ENCODE data around the gene LTBP1. TPM values are rescaled to one million over a fixed set of nuclear protein-coding genes. Genes with fewer than 3 reads are reported as not detected.

LTBP1 gene
- total RNA-seq, 3 donors from 2014 or later (not counting 1 experiment from before 2014, with no cell fraction given): 1.7 to 4.7 (median 3.5) TPM

- no peaks in the 10 kb centered on the region for H3K27me3 Mint-ChIP-seq (ENCODE audit: low read depth in 2 of 2)
- ATAC-seq: no peak
- no peaks in the 10 kb centered on the region for H3K4me1 Mint-ChIP-seq
- Histone ChIP-seq H3K9me3 (ENCODE audit: control insufficient read depth, insufficient read depth, low read length) (no peaks in the 10 kb centered on the region), H3K36me3 (ENCODE audit: control insufficient read depth, insufficient read depth, low read length) (no peaks in the 10 kb centered on the region), H3K27me3 (ENCODE audit: control insufficient read depth, insufficient read depth, low read length) (no peaks in the 10 kb centered on the region), H3K27ac (ENCODE audit: low read length) (no peak overlapping the region), H3K4me3 (ENCODE audit: low read length) (no peak overlapping the region), H3K4me1 (ENCODE audit: control insufficient read depth, insufficient read depth, low read length) (no peaks in the 10 kb centered on the region)
- DNase-seq: no peak
- intact Hi-C loops (cut with micrococcal nuclease): no loop called here
- no peak for TF ChIP-seq CTCF (IDR thresholded peaks at IDR 0.05)
- 62% methylated on average over 4 of the region's 4 CpGs for WGBS (ENCODE audit: insufficient coverage)
- no peaks in the 10 kb centered on the region for H3K9me3 Mint-ChIP-seq
- H3K27ac Mint-ChIP-seq: no peak overlapping the region
- no peaks in the 10 kb centered on the region for H3K36me3 Mint-ChIP-seq
- H3K4me3 Mint-ChIP-seq: no peak overlapping the region
Observed at GRCh38 chr2:33038230-33038629, 91.5 kb downstream of the LTBP1 start.

GRCh38 chr2:33038799-33039198 lies 92.0 kb downstream of the LTBP1 start:
- Mint-ChIP-seq H3K4me3 (no peak overlapping the region), H3K9me3 (no peaks in the 10 kb centered on the region), H3K4me1 (no peaks in the 10 kb centered on the region), H3K27ac (no peak overlapping the region), H3K36me3 (no peaks in the 10 kb centered on the region), H3K27me3 (ENCODE audit: low read depth in 2 of 2) (no peaks in the 10 kb centered on the region)
- no peaks in the 10 kb centered on the region for H3K27me3 ChIP-seq (ENCODE audit: control insufficient read depth, insufficient read depth, low read length)
- WGBS (ENCODE audit: insufficient coverage): 83% methylated on average over 3 of the region's 4 CpGs
- TF ChIP-seq CTCF (IDR thresholded peaks at IDR 0.05): no peak
- intact Hi-C loops (cut with micrococcal nuclease): no loop called here
- no peaks in the 10 kb centered on the region for H3K36me3 ChIP-seq (ENCODE audit: control insufficient read depth, insufficient read depth, low read length)
- no peaks in the 10 kb centered on the region for H3K9me3 ChIP-seq (ENCODE audit: control insufficient read depth, insufficient read depth, low read length)
- H3K4me3 ChIP-seq (ENCODE audit: low read length): no peak overlapping the region
- H3K27ac ChIP-seq (ENCODE audit: low read length): no peak overlapping the region
- no peaks in the 10 kb centered on the region for H3K4me1 ChIP-seq (ENCODE audit: control insufficient read depth, insufficient read depth, low read length)
- DNase-seq (no peak), ATAC-seq (no peak)

GRCh38 chr2:33040541-33040940 lies 93.8 kb downstream of the LTBP1 start:
- H3K4me1 Mint-ChIP-seq: no peaks in the 10 kb centered on the region
- Histone ChIP-seq H3K4me3 (ENCODE audit: low read length) (no peak overlapping the region), H3K27ac (ENCODE audit: low read length) (no peak overlapping the region), H3K36me3 (ENCODE audit: control insufficient read depth, insufficient read depth, low read length) (no peaks in the 10 kb centered on the region), H3K27me3 (ENCODE audit: control insufficient read depth, insufficient read depth, low read length) (no peaks in the 10 kb centered on the region), H3K9me3 (ENCODE audit: control insufficient read depth, insufficient read depth, low read length) (no peaks in the 10 kb centered on the region), H3K4me1 (ENCODE audit: control insufficient read depth, insufficient read depth, low read length) (no peaks in the 10 kb centered on the region)
- DNase-seq (no peak), ATAC-seq (no peak)
- 90% methylated on average over 4 of the region's 4 CpGs for WGBS (ENCODE audit: insufficient coverage)
- intact Hi-C loops (cut with micrococcal nuclease): no loop called here
- no peaks in the 10 kb centered on the region for H3K27me3 Mint-ChIP-seq (ENCODE audit: low read depth in 2 of 2)
- H3K9me3 Mint-ChIP-seq: no peaks in the 10 kb centered on the region
- H3K4me3 Mint-ChIP-seq: no peak overlapping the region
- no peaks in the 10 kb centered on the region for H3K36me3 Mint-ChIP-seq
- no peak overlapping the region for H3K27ac Mint-ChIP-seq
- TF ChIP-seq CTCF (IDR thresholded peaks at IDR 0.05): no peak

GRCh38 chr2:33042265-33042664 lies 95.5 kb downstream of the LTBP1 start:
- H3K27ac ChIP-seq (ENCODE audit: low read length): no peak overlapping the region
- H3K4me3 ChIP-seq (ENCODE audit: low read length): no peak overlapping the region
- Mint-ChIP-seq H3K9me3 (no peaks in the 10 kb centered on the region), H3K4me1 (no peaks in the 10 kb centered on the region), H3K4me3 (no peak overlapping the region), H3K27ac (no peak overlapping the region), H3K27me3 (ENCODE audit: low read depth in 2 of 2) (peaks cover 2 to 5% of the 10 kb centered on the region in 2 donors), H3K36me3 (no peaks in the 10 kb centered on the region)
- TF ChIP-seq CTCF (IDR thresholded peaks at IDR 0.05): no peak
- WGBS (ENCODE audit: insufficient coverage): 75% methylated on average over 1 of the region's 1 CpG
- no peaks in the 10 kb centered on the region for H3K4me1 ChIP-seq (ENCODE audit: control insufficient read depth, insufficient read depth, low read length)
- H3K9me3 ChIP-seq (ENCODE audit: control insufficient read depth, insufficient read depth, low read length): no peaks in the 10 kb centered on the region
- intact Hi-C loops (cut with micrococcal nuclease): no loop called here
- DNase-seq (no peak), ATAC-seq (no peak)
- no peaks in the 10 kb centered on the region for H3K27me3 ChIP-seq (ENCODE audit: control insufficient read depth, insufficient read depth, low read length)
- H3K36me3 ChIP-seq (ENCODE audit: control insufficient read depth, insufficient read depth, low read length): no peaks in the 10 kb centered on the region

All from natural killer cell (primary cell).